Measurements from ENCODE around the gene AKAP6. TPM values are rescaled to one million over a fixed set of nuclear protein-coding genes. Genes with fewer than 3 reads are reported as not detected.

The AKAP6 gene
- total RNA-seq, 2 experiments from 2014 or later: 1.2 to 1.4 TPM

DNA sequence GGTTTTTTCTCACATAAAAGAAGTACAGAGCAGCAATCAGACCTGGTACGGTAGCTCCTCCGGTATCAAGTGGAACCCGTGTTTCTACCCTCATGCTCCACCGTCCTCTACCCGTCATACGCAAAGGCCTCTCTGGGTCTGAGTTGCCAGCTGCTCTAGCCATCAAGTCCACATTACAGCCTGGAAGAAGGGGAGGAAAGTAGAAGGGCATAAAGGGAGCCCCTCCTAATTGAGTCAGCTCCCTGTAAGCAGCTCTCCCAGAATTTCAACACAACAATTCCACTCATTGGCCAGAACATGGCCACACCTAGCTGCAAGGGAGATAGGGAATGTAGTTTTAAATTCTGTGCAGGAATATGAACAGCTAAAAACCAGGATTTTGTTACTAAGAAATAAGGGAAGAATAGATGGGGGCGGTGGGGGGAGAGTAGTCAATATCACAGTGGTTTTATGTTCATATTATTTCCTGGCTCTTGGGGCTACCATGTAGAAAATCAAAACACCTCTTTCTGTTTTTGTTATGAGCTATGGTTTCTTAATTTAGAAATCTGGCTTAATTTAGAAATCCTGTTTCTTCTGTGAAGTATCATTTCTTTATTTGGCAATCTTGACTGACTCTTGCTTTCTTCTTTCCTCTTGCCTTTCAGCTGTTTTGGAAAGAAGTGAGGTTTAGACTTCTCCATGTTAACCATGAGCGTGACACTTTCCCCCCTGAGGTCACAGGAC lies 103.9 kb downstream of the AKAP6 start:
- CTCF ChIA-PET: no interaction called here
- no peaks in the 10 kb centered on the region for H3K36me3 Mint-ChIP-seq (ENCODE audit: low read depth)
- H3K27me3 Mint-ChIP-seq: no peaks in the 10 kb centered on the region

DNA sequence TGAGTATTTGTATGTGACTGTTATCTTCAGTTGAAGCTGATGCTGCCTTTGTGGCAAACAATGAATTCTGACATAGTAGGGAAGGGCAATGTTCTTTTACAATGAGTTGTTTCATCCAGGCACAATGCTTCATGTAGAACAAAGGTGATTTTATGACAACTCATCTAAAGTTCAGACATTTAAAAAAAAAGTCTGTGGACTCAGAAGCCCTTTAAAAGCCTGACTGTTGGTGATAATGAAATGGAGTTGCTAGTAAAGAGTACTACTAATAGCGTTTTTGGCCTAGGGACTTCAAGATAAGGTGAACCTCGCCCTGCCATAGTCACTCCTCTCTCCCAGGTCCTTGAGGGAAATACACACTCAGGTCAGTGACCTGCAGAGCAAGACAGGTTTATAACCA lies 105.1 kb downstream of the AKAP6 start:
- intact Hi-C loops (cut with micrococcal nuclease): no loop called here
- no peak for DNase-seq
- Mint-ChIP-seq H3K36me3 (ENCODE audit: low read depth) (no peaks in the 10 kb centered on the region), H3K9me3 (no peaks in the 10 kb centered on the region), H3K4me1 (ENCODE audit: low read depth) (peaks cover 3% of the 10 kb centered on the region), H3K4me3 (no peak overlapping the region), H3K27ac (no peak overlapping the region), H3K27me3 (no peaks in the 10 kb centered on the region)
- ChIA-PET CTCF (no interaction called here), POLR2A (no interaction called here)
- TF ChIP-seq, protein P1, sequence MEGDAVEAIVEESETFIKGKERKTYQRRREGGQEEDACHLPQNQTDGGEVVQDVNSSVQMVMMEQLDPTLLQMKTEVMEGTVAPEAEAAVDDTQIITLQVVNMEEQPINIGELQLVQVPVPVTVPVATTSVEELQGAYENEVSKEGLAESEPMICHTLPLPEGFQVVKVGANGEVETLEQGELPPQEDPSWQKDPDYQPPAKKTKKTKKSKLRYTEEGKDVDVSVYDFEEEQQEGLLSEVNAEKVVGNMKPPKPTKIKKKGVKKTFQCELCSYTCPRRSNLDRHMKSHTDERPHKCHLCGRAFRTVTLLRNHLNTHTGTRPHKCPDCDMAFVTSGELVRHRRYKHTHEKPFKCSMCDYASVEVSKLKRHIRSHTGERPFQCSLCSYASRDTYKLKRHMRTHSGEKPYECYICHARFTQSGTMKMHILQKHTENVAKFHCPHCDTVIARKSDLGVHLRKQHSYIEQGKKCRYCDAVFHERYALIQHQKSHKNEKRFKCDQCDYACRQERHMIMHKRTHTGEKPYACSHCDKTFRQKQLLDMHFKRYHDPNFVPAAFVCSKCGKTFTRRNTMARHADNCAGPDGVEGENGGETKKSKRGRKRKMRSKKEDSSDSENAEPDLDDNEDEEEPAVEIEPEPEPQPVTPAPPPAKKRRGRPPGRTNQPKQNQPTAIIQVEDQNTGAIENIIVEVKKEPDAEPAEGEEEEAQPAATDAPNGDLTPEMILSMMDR (IDR thresholded peaks at IDR 0.05): no peak
- no peak for ATAC-seq

More for the DNA sequence above, 103.9 kb downstream of the AKAP6 start:
- ATAC-seq (no peak), DNase-seq (no peak)
- Mint-ChIP-seq H3K9me3 (no peaks in the 10 kb centered on the region), H3K4me1 (ENCODE audit: low read depth) (no peaks in the 10 kb centered on the region), H3K4me3 (no peak overlapping the region), H3K27ac (no peak overlapping the region)
- TF ChIP-seq, protein P1 (IDR thresholded peaks at IDR 0.05): no peak
- POLR2A ChIA-PET: no interaction called here
- intact Hi-C loops (cut with micrococcal nuclease): no loop called here

DNA sequence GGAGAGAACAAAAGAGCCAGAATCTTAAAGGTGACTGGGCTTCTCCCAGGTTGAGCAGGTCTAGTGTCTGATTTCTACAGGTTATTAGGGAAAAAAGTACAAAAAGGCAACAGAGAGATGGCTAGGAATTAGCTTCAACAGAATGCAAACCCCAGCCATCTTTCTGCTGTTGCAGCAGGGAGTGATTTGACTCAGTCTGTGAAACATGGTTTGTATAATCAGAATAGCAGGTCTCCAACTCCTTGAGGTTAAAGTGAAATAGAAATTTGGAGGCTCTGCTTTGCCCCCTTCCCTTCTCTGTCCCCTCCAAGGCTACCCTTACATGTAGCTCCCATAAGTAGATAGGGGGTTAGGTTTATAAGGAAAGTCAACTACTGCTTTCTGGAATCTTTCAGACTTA lies 105.8 kb downstream of the AKAP6 start:
- Mint-ChIP-seq H3K36me3 (ENCODE audit: low read depth) (peaks cover 2% of the 10 kb centered on the region), H3K4me3 (no peak overlapping the region), H3K27ac (no peak overlapping the region), H3K4me1 (ENCODE audit: low read depth) (peaks cover 3% of the 10 kb centered on the region), H3K9me3 (peaks cover 3% of the 10 kb centered on the region), H3K27me3 (no peaks in the 10 kb centered on the region)
- intact Hi-C loops (cut with micrococcal nuclease): no loop called here
- DNase-seq (no peak), ATAC-seq (no peak)
- TF ChIP-seq, protein P1 (IDR thresholded peaks at IDR 0.05): no peak
- CTCF ChIA-PET: no interaction called here
- POLR2A ChIA-PET: no interaction called here

DNA sequence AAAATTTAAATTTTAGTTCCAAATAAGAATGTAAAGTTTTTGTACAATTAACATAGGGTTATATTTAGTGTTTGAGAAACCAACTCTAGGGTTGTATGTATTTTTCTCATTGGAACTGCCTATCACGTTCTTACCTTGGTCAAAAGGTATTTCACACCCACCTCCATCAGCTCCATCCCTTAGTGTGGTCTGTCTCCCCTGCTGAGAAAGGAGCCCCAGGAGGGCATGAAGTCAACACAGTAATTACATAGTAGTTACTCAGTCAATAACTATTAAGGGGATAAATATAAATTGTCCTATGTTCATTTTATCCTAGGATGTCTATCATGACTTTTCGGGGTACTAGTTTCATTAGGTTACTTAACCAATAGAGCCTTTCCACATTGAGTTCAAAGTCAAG lies 106.3 kb downstream of the AKAP6 start:
- H3K36me3 Mint-ChIP-seq (ENCODE audit: low read depth): peaks cover 2% of the 10 kb centered on the region
- peaks cover 5% of the 10 kb centered on the region for H3K9me3 Mint-ChIP-seq
- intact Hi-C loops (cut with micrococcal nuclease): no loop called here
- no peaks in the 10 kb centered on the region for H3K27me3 Mint-ChIP-seq
- ChIA-PET POLR2A (no interaction called here), CTCF (no interaction called here)
- no peak overlapping the region for H3K4me3 Mint-ChIP-seq
- DNase-seq (no peak), ATAC-seq (no peak)
- no peak overlapping the region for H3K27ac Mint-ChIP-seq
- H3K4me1 Mint-ChIP-seq (ENCODE audit: low read depth): peaks cover 3% of the 10 kb centered on the region
- TF ChIP-seq, protein P1 (IDR thresholded peaks at IDR 0.05): no peak

DNA sequence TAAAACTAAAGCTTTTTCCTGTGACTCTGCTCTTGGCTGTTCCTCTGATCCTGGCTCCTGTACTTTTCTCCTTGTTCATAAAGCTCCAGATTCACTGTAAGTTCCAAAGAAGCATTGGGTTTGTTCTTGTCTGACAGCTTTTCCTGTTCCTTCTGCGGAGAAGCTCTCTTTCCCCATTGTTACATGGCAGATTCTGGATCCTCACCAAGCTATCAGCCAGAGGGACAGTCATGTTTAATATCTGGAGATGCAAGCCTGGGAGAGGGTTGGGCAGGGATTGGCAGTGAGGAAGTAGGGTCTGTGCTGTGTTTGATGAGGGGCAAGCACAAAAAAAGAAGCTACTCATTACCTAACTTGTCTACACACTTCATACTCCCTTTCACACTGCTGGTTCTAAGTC lies 107.9 kb downstream of the AKAP6 start:
- DNase-seq (no peak), ATAC-seq (no peak)
- H3K9me3 Mint-ChIP-seq: peaks cover 5% of the 10 kb centered on the region
- H3K27ac Mint-ChIP-seq: no peak overlapping the region
- intact Hi-C loops (cut with micrococcal nuclease): no loop called here
- no peaks in the 10 kb centered on the region for H3K27me3 Mint-ChIP-seq
- CTCF ChIA-PET: no interaction called here
- H3K4me1 Mint-ChIP-seq (ENCODE audit: low read depth): peaks cover 3% of the 10 kb centered on the region
- H3K36me3 Mint-ChIP-seq (ENCODE audit: low read depth): peaks cover 2% of the 10 kb centered on the region
- no peak overlapping the region for H3K4me3 Mint-ChIP-seq
- POLR2A ChIA-PET: interaction anchor here (0.7 kb wide), 1 partner anchor 36 kb away, joined by 3 read pairs; no protein-coding TSS in a partner anchor
- TF ChIP-seq, protein P1 (IDR thresholded peaks at IDR 0.05): no peak
